ENCODE results near the gene CDC14A. TPM values are rescaled to one million over a fixed set of nuclear protein-coding genes. Genes with fewer than 3 reads are reported as not detected.

CDC14A gene
- polyA plus RNA-seq, 1 experiment, result 2.8 TPM

GRCh38 chr1:100463791-100464424 is 111.6 kb downstream of the CDC14A start:
- TF ChIP-seq CTCF (IDR thresholded peaks at IDR 0.05; ENCODE audit: low read depth, low read length), result peak; percentile 85
- ChIA-PET CTCF (interaction anchor here (0.6 to 15.5 kb wide), 56 partner anchors 8 to 658 kb away, joined by 3 to 481 read pairs (median 4); partner anchors contain the start of gene GPR88), POLR2A (no interaction called here)
- H3K27ac ChIP-seq (ENCODE audit: low read depth, low read length), result no peak overlapping the region
- H3K4me3 ChIP-seq (ENCODE audit: low read depth, low read length), result no peak overlapping the region
- H3K9me3 ChIP-seq (ENCODE audit: control insufficient read depth, insufficient read depth, low read length), result no peaks in the 10 kb centered on the region
- no peak for DNase-seq (ENCODE audit: low read depth, low spot score)
- H3K27me3 ChIP-seq (ENCODE audit: control insufficient read depth, insufficient read depth, low read length), result no peaks in the 10 kb centered on the region

DNA sequence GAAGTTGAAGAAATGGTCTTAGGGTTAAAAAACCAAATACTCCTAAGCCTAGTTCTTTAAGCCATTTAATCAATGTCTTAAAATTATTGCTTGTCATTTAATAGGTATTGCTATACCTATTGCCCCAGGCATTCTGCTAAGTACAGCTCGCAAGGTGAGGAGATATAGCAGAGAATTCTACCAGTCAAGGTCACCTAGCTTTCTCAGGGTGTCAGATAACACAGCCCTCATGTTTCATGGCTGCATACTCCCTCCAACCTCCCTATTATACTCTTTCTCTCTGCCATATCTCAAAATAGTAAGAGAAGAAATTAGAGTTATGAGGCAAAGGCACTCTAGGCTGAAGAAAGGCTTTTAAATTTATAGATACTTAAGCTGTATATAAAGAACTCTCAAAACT is 117.3 kb downstream of the CDC14A start:
- POLR2A ChIA-PET, result no interaction called here
- no peak overlapping the region for H3K27ac ChIP-seq (ENCODE audit: low read depth, low read length)
- H3K9me3 ChIP-seq (ENCODE audit: control insufficient read depth, insufficient read depth, low read length), result no peaks in the 10 kb centered on the region
- DNase-seq (ENCODE audit: low read depth, low spot score), result no peak
- H3K27me3 ChIP-seq (ENCODE audit: control insufficient read depth, insufficient read depth, low read length), result no peaks in the 10 kb centered on the region
- CTCF ChIA-PET, result interaction anchor here (1.1 to 3.2 kb wide), 4 partner anchors 10 to 399 kb away, joined by 4 to 16 read pairs (median 10); no protein-coding TSS in a partner anchor
- no peak for TF ChIP-seq CTCF (IDR thresholded peaks at IDR 0.05; ENCODE audit: low read depth, low read length)
- no peak overlapping the region for H3K4me3 ChIP-seq (ENCODE audit: low read depth, low read length)

- Histone ChIP-seq H3K9me3 (ENCODE audit: control insufficient read depth, insufficient read depth, low read length) (no peaks in the 10 kb centered on the region), H3K4me3 (ENCODE audit: low read depth, low read length) (no peak overlapping the region), H3K27me3 (ENCODE audit: control insufficient read depth, insufficient read depth, low read length) (no peaks in the 10 kb centered on the region), H3K27ac (ENCODE audit: low read depth, low read length) (no peak overlapping the region)
- no peak for TF ChIP-seq CTCF (IDR thresholded peaks at IDR 0.05; ENCODE audit: low read depth, low read length)
- no peak for DNase-seq (ENCODE audit: low read depth, low spot score)
- POLR2A ChIA-PET, result no interaction called here
- CTCF ChIA-PET, result interaction anchor here (0.8 to 1.4 kb wide), 6 partner anchors 9 to 392 kb away, joined by 3 to 9 read pairs (median 6); no protein-coding TSS in a partner anchor
Observed at GRCh38 chr1:100474834-100475233, 122.5 kb downstream of the CDC14A start.

DNA sequence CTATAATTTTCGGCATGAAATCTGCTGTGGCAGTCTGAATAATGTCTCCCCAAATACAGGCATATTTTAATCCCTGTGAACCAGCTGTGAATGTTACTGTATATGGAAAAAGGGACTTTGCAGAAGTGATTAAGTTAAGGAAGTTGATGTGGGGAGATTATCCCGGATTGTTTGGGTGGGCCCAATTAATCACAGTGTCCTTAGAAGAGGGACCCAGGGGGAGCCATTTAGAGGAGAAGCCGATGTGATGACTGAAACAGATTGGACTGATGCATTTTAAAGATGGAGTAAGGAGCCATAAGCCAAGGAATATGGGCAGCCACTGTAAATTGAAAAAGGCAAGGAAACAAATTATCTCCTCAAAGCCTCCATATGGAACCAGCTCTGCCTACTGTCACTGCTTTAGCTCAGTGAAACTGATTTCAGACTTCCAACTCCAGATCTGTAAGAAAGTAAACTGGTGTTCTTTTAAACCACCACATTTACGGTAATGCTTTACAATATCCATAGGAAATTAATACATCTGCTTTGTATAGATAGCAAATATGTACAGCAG is 124.5 kb downstream of the CDC14A start:
- no peak overlapping the region for H3K27ac ChIP-seq (ENCODE audit: low read depth, low read length)
- H3K9me3 ChIP-seq (ENCODE audit: control insufficient read depth, insufficient read depth, low read length), result no peaks in the 10 kb centered on the region
- CTCF ChIA-PET, result interaction anchor here (1.0 to 2.7 kb wide), 2 partner anchors 13 to 18 kb away, joined by 3 to 12 read pairs; no protein-coding TSS in a partner anchor
- DNase-seq (ENCODE audit: low read depth, low spot score), result no peak
- no peaks in the 10 kb centered on the region for H3K27me3 ChIP-seq (ENCODE audit: control insufficient read depth, insufficient read depth, low read length)
- H3K4me3 ChIP-seq (ENCODE audit: low read depth, low read length), result no peak overlapping the region
- no peak for TF ChIP-seq CTCF (IDR thresholded peaks at IDR 0.05; ENCODE audit: low read depth, low read length)
- POLR2A ChIA-PET, result no interaction called here

DNA sequence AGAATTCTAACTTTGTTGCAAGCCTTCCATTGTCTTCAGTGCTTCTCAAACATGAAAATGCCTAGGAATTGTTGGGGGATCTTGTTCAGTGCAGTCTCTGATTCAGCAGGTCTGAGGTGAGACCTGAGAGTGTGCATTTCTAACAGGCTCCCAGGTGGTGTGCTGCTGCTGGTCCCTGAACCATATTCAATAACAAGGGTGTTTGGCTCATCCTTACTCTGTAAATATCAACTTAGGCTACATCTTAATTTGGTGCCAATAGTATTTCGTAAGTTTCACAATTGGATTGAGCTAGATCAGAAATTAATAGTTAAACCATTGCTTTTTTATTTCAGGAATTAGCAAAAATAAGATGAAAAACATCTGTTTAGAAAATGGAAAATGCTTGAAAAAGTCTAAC is 126.5 kb downstream of the CDC14A start:
- H3K9me3 ChIP-seq (ENCODE audit: control insufficient read depth, insufficient read depth, low read length), result no peaks in the 10 kb centered on the region
- H3K27ac ChIP-seq (ENCODE audit: low read depth, low read length), result no peak overlapping the region
- POLR2A ChIA-PET, result no interaction called here
- no peak for TF ChIP-seq CTCF (IDR thresholded peaks at IDR 0.05; ENCODE audit: low read depth, low read length)
- no peak for DNase-seq (ENCODE audit: low read depth, low spot score)
- H3K27me3 ChIP-seq (ENCODE audit: control insufficient read depth, insufficient read depth, low read length), result no peaks in the 10 kb centered on the region
- no peak overlapping the region for H3K4me3 ChIP-seq (ENCODE audit: low read depth, low read length)
- CTCF ChIA-PET, result interaction anchor here (0.9 to 2.7 kb wide), 4 partner anchors 15 to 390 kb away, joined by 3 to 12 read pairs (median 6); no protein-coding TSS in a partner anchor
